ENCODE data around the gene DENND1A. TPM values are rescaled to one million over a fixed set of nuclear protein-coding genes. Genes with fewer than 3 reads are reported as not detected.

The DENND1A gene
- total and polyA plus RNA-seq, 4 experiments from 2014 or later, result 1.4 to 14.2 (median 9.9) TPM

GRCh38 chr9:123359546-123359945 is 570.4 kb downstream of the DENND1A start:
- Histone ChIP-seq H3K9me3 (ENCODE audit: control insufficient read depth in 1 of 2, low read length in 2 of 2) (no peaks in the 10 kb centered on the region), H3K36me3 (ENCODE audit: insufficient read depth, low read length) (no peaks in the 10 kb centered on the region), H3K27ac (ENCODE audit: low read depth, low read length) (no peak overlapping the region), H3K4me3 (ENCODE audit: low read length in 2 of 2) (no peak overlapping the region), H3K27me3 (ENCODE audit: insufficient read depth, low read length) (no peaks in the 10 kb centered on the region), H3K4me1 (ENCODE audit: insufficient read depth, low read length) (peaks cover 19% of the 10 kb centered on the region)
- POLR2A ChIA-PET (ENCODE audit: partially characterized antibody), result no interaction called here
- peak overlapping the region in 2 of 7 donors; percentile 59 to 83 for H3K27ac Mint-ChIP-seq
- no peak for DNase-seq
- peaks cover 2 to 29% (median 9%) of the 10 kb centered on the region in 4 donors for H3K4me1 Mint-ChIP-seq
- CTCF ChIA-PET (ENCODE audit: partially characterized antibody), result interaction anchor here (1.5 kb wide), 1 partner anchor 10 kb away, joined by 6 read pairs; no protein-coding TSS in a partner anchor
- H3K4me3 Mint-ChIP-seq, result peak overlapping the region in 3 of 8 donors; percentile 34 to 51 (median 47)
- H3K27me3 Mint-ChIP-seq, result peaks cover 6 to 7% of the 10 kb centered on the region in 2 donors
- no peaks in the 10 kb centered on the region for H3K36me3 Mint-ChIP-seq
- no peaks in the 10 kb centered on the region for H3K9me3 Mint-ChIP-seq
- intact Hi-C loops (cut with micrococcal nuclease), result no loop called here

- peaks cover 19% of the 10 kb centered on the region for H3K4me1 ChIP-seq (ENCODE audit: insufficient read depth, low read length)
- no peaks in the 10 kb centered on the region for H3K36me3 ChIP-seq (ENCODE audit: insufficient read depth, low read length)
- POLR2A ChIA-PET (ENCODE audit: partially characterized antibody), result no interaction called here
- H3K27ac ChIP-seq (ENCODE audit: low read depth, low read length), result no peak overlapping the region
- no peak for DNase-seq
- CTCF ChIA-PET (ENCODE audit: partially characterized antibody), result interaction anchor here (1.5 kb wide), 1 partner anchor 9 kb away, joined by 6 read pairs; no protein-coding TSS in a partner anchor
- no peak overlapping the region for H3K4me3 ChIP-seq (ENCODE audit: low read length in 2 of 2)
- intact Hi-C loops (cut with micrococcal nuclease), result no loop called here
- Mint-ChIP-seq H3K27me3 (peaks cover 6% of the 10 kb centered on the region in 2 donors), H3K36me3 (no peaks in the 10 kb centered on the region), H3K9me3 (no peaks in the 10 kb centered on the region), H3K4me3 (peak overlapping the region in 2 of 8 donors; percentile 22 to 59), H3K27ac (peak overlapping the region in 4 of 7 donors; percentile 15 to 83 (median 53)), H3K4me1 (peaks cover 3 to 31% (median 9%) of the 10 kb centered on the region in 4 donors)
- H3K9me3 ChIP-seq (ENCODE audit: control insufficient read depth in 1 of 2, low read length in 2 of 2), result no peaks in the 10 kb centered on the region
- H3K27me3 ChIP-seq (ENCODE audit: insufficient read depth, low read length), result no peaks in the 10 kb centered on the region
These were observed 570.8 kb downstream of the DENND1A start for GRCh38 chr9:123359106-123359505.

- no peaks in the 10 kb centered on the region for H3K36me3 ChIP-seq (ENCODE audit: insufficient read depth, low read length)
- ChIA-PET CTCF (ENCODE audit: partially characterized antibody) (no interaction called here), POLR2A (ENCODE audit: partially characterized antibody) (no interaction called here)
- no peak overlapping the region for H3K27ac ChIP-seq (ENCODE audit: low read depth, low read length)
- Mint-ChIP-seq H3K27me3 (peaks cover 1 to 6% of the 10 kb centered on the region in 2 donors), H3K4me3 (peak overlapping the region in 3 of 8 donors; percentile 5 to 33 (median 20)), H3K27ac (peak overlapping the region in 1 of 7 donors; percentile 83), H3K9me3 (peaks cover 0 to 2% (median 0%) of the 10 kb centered on the region in 8 donors), H3K36me3 (no peaks in the 10 kb centered on the region), H3K4me1 (peaks cover 5 to 33% (median 9%) of the 10 kb centered on the region in 4 donors)
- no peaks in the 10 kb centered on the region for H3K9me3 ChIP-seq (ENCODE audit: control insufficient read depth in 1 of 2, low read length in 2 of 2)
- no peak overlapping the region for H3K4me3 ChIP-seq (ENCODE audit: low read length in 2 of 2)
- intact Hi-C loops (cut with micrococcal nuclease), result no loop called here
- no peak for DNase-seq
- H3K4me1 ChIP-seq (ENCODE audit: insufficient read depth, low read length), result peaks cover 19% of the 10 kb centered on the region
- H3K27me3 ChIP-seq (ENCODE audit: insufficient read depth, low read length), result no peaks in the 10 kb centered on the region
These were observed 571.6 kb downstream of the DENND1A start for GRCh38 chr9:123358181-123358905.

- no peak overlapping the region for H3K4me3 ChIP-seq (ENCODE audit: low read length in 2 of 2)
- peaks cover 2 to 6% of the 10 kb centered on the region in 2 donors for H3K27me3 Mint-ChIP-seq
- no peak overlapping the region for H3K4me3 Mint-ChIP-seq
- no peaks in the 10 kb centered on the region for H3K36me3 Mint-ChIP-seq
- no peaks in the 10 kb centered on the region for H3K36me3 ChIP-seq (ENCODE audit: insufficient read depth, low read length)
- H3K27ac ChIP-seq (ENCODE audit: low read depth, low read length), result no peak overlapping the region
- POLR2A ChIA-PET (ENCODE audit: partially characterized antibody), result no interaction called here
- no peaks in the 10 kb centered on the region for H3K27me3 ChIP-seq (ENCODE audit: insufficient read depth, low read length)
- DNase-seq, result no peak
- intact Hi-C loops (cut with micrococcal nuclease), result no loop called here
- CTCF ChIA-PET (ENCODE audit: partially characterized antibody), result interaction anchor here (1.1 kb wide), 1 partner anchor 892 kb away, joined by 3 read pairs; no protein-coding TSS in a partner anchor
- peaks cover 0 to 2% (median 0%) of the 10 kb centered on the region in 8 donors for H3K9me3 Mint-ChIP-seq
- peaks cover 19% of the 10 kb centered on the region for H3K4me1 ChIP-seq (ENCODE audit: insufficient read depth, low read length)
- no peak overlapping the region for H3K27ac Mint-ChIP-seq
- H3K4me1 Mint-ChIP-seq, result peaks cover 5 to 33% (median 9%) of the 10 kb centered on the region in 4 donors
- H3K9me3 ChIP-seq (ENCODE audit: control insufficient read depth in 1 of 2, low read length in 2 of 2), result no peaks in the 10 kb centered on the region
These were observed 572.2 kb downstream of the DENND1A start for GRCh38 chr9:123357743-123358059.

- ChIA-PET POLR2A (ENCODE audit: partially characterized antibody) (no interaction called here), CTCF (ENCODE audit: partially characterized antibody) (interaction anchor here (1.1 kb wide), 1 partner anchor 892 kb away, joined by 3 read pairs; no protein-coding TSS in a partner anchor)
- Mint-ChIP-seq H3K27ac (peak overlapping the region in 1 of 7 donors; percentile 49), H3K36me3 (no peaks in the 10 kb centered on the region), H3K9me3 (peaks cover 0 to 2% (median 0%) of the 10 kb centered on the region in 8 donors), H3K4me1 (peaks cover 5 to 33% (median 9%) of the 10 kb centered on the region in 4 donors), H3K27me3 (peaks cover 4 to 11% of the 10 kb centered on the region in 2 donors), H3K4me3 (no peak overlapping the region)
- DNase-seq, result no peak
- Histone ChIP-seq H3K4me1 (ENCODE audit: insufficient read depth, low read length) (peaks cover 19% of the 10 kb centered on the region), H3K27ac (ENCODE audit: low read depth, low read length) (no peak overlapping the region), H3K9me3 (ENCODE audit: control insufficient read depth in 1 of 2, low read length in 2 of 2) (no peaks in the 10 kb centered on the region), H3K4me3 (ENCODE audit: low read length in 2 of 2) (no peak overlapping the region), H3K36me3 (ENCODE audit: insufficient read depth, low read length) (no peaks in the 10 kb centered on the region), H3K27me3 (ENCODE audit: insufficient read depth, low read length) (no peaks in the 10 kb centered on the region)
- intact Hi-C loops (cut with micrococcal nuclease), result no loop called here
These were observed 572.8 kb downstream of the DENND1A start for GRCh38 chr9:123356851-123357742.

- Histone ChIP-seq H3K27ac (ENCODE audit: low read depth, low read length) (no peak within 1 kb of the TSS), H3K4me3 (ENCODE audit: low read length in 2 of 2) (no peak within 1 kb of the TSS), H3K4me1 (ENCODE audit: insufficient read depth, low read length) (peaks cover 19% of the 10 kb centered on the region), H3K9me3 (ENCODE audit: control insufficient read depth in 1 of 2, low read length in 2 of 2) (no peaks in the 10 kb centered on the region), H3K27me3 (ENCODE audit: insufficient read depth, low read length) (no peaks in the 10 kb centered on the region), H3K36me3 (ENCODE audit: insufficient read depth, low read length) (no peaks in the 10 kb centered on the region)
- CTCF ChIA-PET (ENCODE audit: partially characterized antibody), result interaction anchor here (1.0 to 2.3 kb wide), 6 partner anchors 11 to 254 kb away, joined by 3 to 11 read pairs (median 6); no protein-coding TSS in a partner anchor
- Mint-ChIP-seq H3K9me3 (peaks cover 0 to 2% (median 0%) of the 10 kb centered on the region in 8 donors), H3K4me3 (no peak within 1 kb of the TSS), H3K27ac (peak within 1 kb of the TSS in 1 of 7 donors; percentile 49), H3K27me3 (peaks cover 3 to 9% of the 10 kb centered on the region in 2 donors), H3K4me1 (peaks cover 5 to 27% (median 9%) of the 10 kb centered on the region in 4 donors), H3K36me3 (no peaks in the 10 kb centered on the region)
- intact Hi-C loops (cut with micrococcal nuclease), result no loop called here
- POLR2A ChIA-PET (ENCODE audit: partially characterized antibody), result interaction anchor here (0.6 kb wide), 1 partner anchor 464 kb away, joined by 3 read pairs; no protein-coding TSS in a partner anchor
- DNase-seq, result no peak
These were observed 574.0 kb downstream of the DENND1A start, which contains the start of gene CRB2 for GRCh38 chr9:123355761-123356431. CRB2 (plus strand) TSS chr9:123356197; CDS start chr9:123356261, 64 bp downstream.
